ENCODE data around the gene PTBP2.
A peak's percentile ranks its signal among the peaks of the same experiment; 100 is the strongest.

PTBP2 gene

GRCh38 chr1:96684744-96685143 is 36.8 kb upstream of the PTBP2 start:
- no peak overlapping the region for H3K14ac ChIP-seq (ENCODE audit: low read length)
- no peak overlapping the region for H2BK120ac ChIP-seq (ENCODE audit: low read depth, low read length)
- H3K23ac ChIP-seq (ENCODE audit: low read depth, low read length, poor library complexity) = no peak overlapping the region
- DNase-seq (ENCODE audit: low spot score) = no peak
- H3K9me3 ChIP-seq (replicated peaks in 1 of 2; ENCODE audit: control insufficient read depth in 2 of 2, insufficient read depth in 1 of 2, low read depth in 1 of 2, low read length in 2 of 2) = no peaks in the 10 kb centered on the region
- H3K9ac ChIP-seq (ENCODE audit: low read depth, low read length, poor library complexity) = no peak overlapping the region
- H3K4ac ChIP-seq (ENCODE audit: low read length) = no peak overlapping the region
- H2BK12ac ChIP-seq (ENCODE audit: low read length) = no peak overlapping the region
- no peak overlapping the region for H2AFZ ChIP-seq (ENCODE audit: low read length)
- no peak overlapping the region for H4K91ac ChIP-seq (ENCODE audit: low read depth, low read length, poor library complexity)
- H2AK5ac ChIP-seq (ENCODE audit: low read depth, low read length) = no peak overlapping the region
- no peaks in the 10 kb centered on the region for H3K36me3 ChIP-seq (replicated peaks in 1 of 2; ENCODE audit: control insufficient read depth in 2 of 2, insufficient read depth in 2 of 2, low read length in 2 of 2)
- no peak overlapping the region for H3K4me3 ChIP-seq (ENCODE audit: low read length in 2 of 2)
- no peaks in the 10 kb centered on the region for H3K4me1 ChIP-seq (ENCODE audit: control insufficient read depth in 2 of 2, insufficient read depth in 1 of 2, low read depth in 1 of 2, low read length in 2 of 2)
- H3K18ac ChIP-seq (ENCODE audit: low read length) = no peak overlapping the region
- H3K27ac ChIP-seq (replicated peaks; ENCODE audit: low read length) = no peak overlapping the region
- no peaks in the 10 kb centered on the region for H3K27me3 ChIP-seq (ENCODE audit: control insufficient read depth in 3 of 3, insufficient read depth in 3 of 3, low read depth in 1 of 3, low read length in 3 of 3)
- H4K8ac ChIP-seq (ENCODE audit: low read depth, low read length) = no peak overlapping the region
- H2BK5ac ChIP-seq (ENCODE audit: low read length) = no peak overlapping the region
- H3K4me2 ChIP-seq (ENCODE audit: insufficient read depth, low read length, poor library complexity, severe bottlenecking) = no peak overlapping the region
- no peaks in the 10 kb centered on the region for H3K79me1 ChIP-seq (ENCODE audit: low read depth, low read length)
- no peak overlapping the region for H2BK15ac ChIP-seq (ENCODE audit: low read length)

- H3K4ac ChIP-seq (ENCODE audit: low read length) = no peak overlapping the region
- no peak overlapping the region for H3K4me2 ChIP-seq (ENCODE audit: insufficient read depth, low read length, poor library complexity, severe bottlenecking)
- H4K91ac ChIP-seq (ENCODE audit: low read depth, low read length, poor library complexity) = no peak overlapping the region
- peak; percentile 1 for DNase-seq (ENCODE audit: low spot score)
- no peak overlapping the region for H3K9ac ChIP-seq (ENCODE audit: low read depth, low read length, poor library complexity)
- H2BK5ac ChIP-seq (ENCODE audit: low read length) = no peak overlapping the region
- no peak overlapping the region for H4K8ac ChIP-seq (ENCODE audit: low read depth, low read length)
- no peaks in the 10 kb centered on the region for H3K27me3 ChIP-seq (ENCODE audit: control insufficient read depth in 3 of 3, insufficient read depth in 3 of 3, low read depth in 1 of 3, low read length in 3 of 3)
- H2AK5ac ChIP-seq (ENCODE audit: low read depth, low read length) = no peak overlapping the region
- H3K4me1 ChIP-seq (ENCODE audit: control insufficient read depth in 2 of 2, insufficient read depth in 1 of 2, low read depth in 1 of 2, low read length in 2 of 2) = no peaks in the 10 kb centered on the region
- no peaks in the 10 kb centered on the region for H3K36me3 ChIP-seq (replicated peaks in 1 of 2; ENCODE audit: control insufficient read depth in 2 of 2, insufficient read depth in 2 of 2, low read length in 2 of 2)
- H3K4me3 ChIP-seq (ENCODE audit: low read length in 2 of 2) = no peak overlapping the region
- H3K79me1 ChIP-seq (ENCODE audit: low read depth, low read length) = no peaks in the 10 kb centered on the region
- no peak overlapping the region for H2AFZ ChIP-seq (ENCODE audit: low read length)
- no peak overlapping the region for H3K14ac ChIP-seq (ENCODE audit: low read length)
- H2BK120ac ChIP-seq (ENCODE audit: low read depth, low read length) = no peak overlapping the region
- H3K23ac ChIP-seq (ENCODE audit: low read depth, low read length, poor library complexity) = no peak overlapping the region
- no peak overlapping the region for H2BK12ac ChIP-seq (ENCODE audit: low read length)
- H3K9me3 ChIP-seq (replicated peaks in 1 of 2; ENCODE audit: control insufficient read depth in 2 of 2, insufficient read depth in 1 of 2, low read depth in 1 of 2, low read length in 2 of 2) = no peaks in the 10 kb centered on the region
- H3K27ac ChIP-seq (replicated peaks; ENCODE audit: low read length) = no peak overlapping the region
- no CpG with 5 or more reads among the region's 1 CpG for WGBS, 2 donors (ENCODE audit: extremely low coverage in 2 of 2, insufficient read length in 2 of 2, insufficient replicate concordance in 1 of 2)
- H2BK15ac ChIP-seq (ENCODE audit: low read length) = no peak overlapping the region
- no peak overlapping the region for H3K18ac ChIP-seq (ENCODE audit: low read length)
These were observed 32.8 kb upstream of the PTBP2 start for GRCh38 chr1:96688767-96689166.

GRCh38 chr1:96695954-96696353 is 25.6 kb upstream of the PTBP2 start:
- WGBS, 2 donors (ENCODE audit: extremely low coverage in 2 of 2, insufficient read length in 2 of 2, insufficient replicate concordance in 1 of 2) = no CpG with 5 or more reads among the region's 3 CpGs
- H3K27me3 ChIP-seq (ENCODE audit: control insufficient read depth in 3 of 3, insufficient read depth in 3 of 3, low read depth in 1 of 3, low read length in 3 of 3) = no peaks in the 10 kb centered on the region
- no peak overlapping the region for H3K14ac ChIP-seq (ENCODE audit: low read length)
- H2AK5ac ChIP-seq (ENCODE audit: low read depth, low read length) = no peak overlapping the region
- no peak overlapping the region for H2BK120ac ChIP-seq (ENCODE audit: low read depth, low read length)
- no peaks in the 10 kb centered on the region for H3K79me1 ChIP-seq (ENCODE audit: low read depth, low read length)
- no peak overlapping the region for H3K23ac ChIP-seq (ENCODE audit: low read depth, low read length, poor library complexity)
- no peak overlapping the region for H3K4me2 ChIP-seq (ENCODE audit: insufficient read depth, low read length, poor library complexity, severe bottlenecking)
- no peak overlapping the region for H4K8ac ChIP-seq (ENCODE audit: low read depth, low read length)
- no peak overlapping the region for H4K91ac ChIP-seq (ENCODE audit: low read depth, low read length, poor library complexity)
- H3K4me3 ChIP-seq (ENCODE audit: low read length in 2 of 2) = no peak overlapping the region
- no peak overlapping the region for H2AFZ ChIP-seq (ENCODE audit: low read length)
- no peak overlapping the region for H3K9ac ChIP-seq (ENCODE audit: low read depth, low read length, poor library complexity)
- no peaks in the 10 kb centered on the region for H3K4me1 ChIP-seq (ENCODE audit: control insufficient read depth in 2 of 2, insufficient read depth in 1 of 2, low read depth in 1 of 2, low read length in 2 of 2)
- no peak overlapping the region for H3K27ac ChIP-seq (replicated peaks; ENCODE audit: low read length)
- H3K36me3 ChIP-seq (replicated peaks in 1 of 2; ENCODE audit: control insufficient read depth in 2 of 2, insufficient read depth in 2 of 2, low read length in 2 of 2) = no peaks in the 10 kb centered on the region
- H2BK5ac ChIP-seq (ENCODE audit: low read length) = no peak overlapping the region
- H2BK15ac ChIP-seq (ENCODE audit: low read length) = no peak overlapping the region
- DNase-seq (ENCODE audit: low spot score) = no peak
- no peak overlapping the region for H2BK12ac ChIP-seq (ENCODE audit: low read length)
- H3K9me3 ChIP-seq (replicated peaks in 1 of 2; ENCODE audit: control insufficient read depth in 2 of 2, insufficient read depth in 1 of 2, low read depth in 1 of 2, low read length in 2 of 2) = peaks cover 0 to 2% of the 10 kb centered on the region in 2 donors
- H3K18ac ChIP-seq (ENCODE audit: low read length) = no peak overlapping the region
- H3K4ac ChIP-seq (ENCODE audit: low read length) = no peak overlapping the region

- Histone ChIP-seq H4K8ac (ENCODE audit: low read depth, low read length) (no peak overlapping the region), H3K9me3 (replicated peaks in 1 of 2; ENCODE audit: control insufficient read depth in 2 of 2, insufficient read depth in 1 of 2, low read depth in 1 of 2, low read length in 2 of 2) (peaks cover 0 to 2% of the 10 kb centered on the region in 2 donors), H2BK12ac (ENCODE audit: low read length) (no peak overlapping the region), H3K18ac (ENCODE audit: low read length) (no peak overlapping the region), H2AK5ac (ENCODE audit: low read depth, low read length) (no peak overlapping the region), H3K27me3 (ENCODE audit: control insufficient read depth in 3 of 3, insufficient read depth in 3 of 3, low read depth in 1 of 3, low read length in 3 of 3) (no peaks in the 10 kb centered on the region), H2BK120ac (ENCODE audit: low read depth, low read length) (no peak overlapping the region), H3K36me3 (replicated peaks in 1 of 2; ENCODE audit: control insufficient read depth in 2 of 2, insufficient read depth in 2 of 2, low read length in 2 of 2) (no peaks in the 10 kb centered on the region), H3K4me1 (ENCODE audit: control insufficient read depth in 2 of 2, insufficient read depth in 1 of 2, low read depth in 1 of 2, low read length in 2 of 2) (no peaks in the 10 kb centered on the region), H3K79me1 (ENCODE audit: low read depth, low read length) (no peaks in the 10 kb centered on the region), H3K27ac (replicated peaks; ENCODE audit: low read length) (no peak overlapping the region), H3K4ac (ENCODE audit: low read length) (no peak overlapping the region), H4K91ac (ENCODE audit: low read depth, low read length, poor library complexity) (no peak overlapping the region), H2BK5ac (ENCODE audit: low read length) (no peak overlapping the region), H3K4me3 (ENCODE audit: low read length in 2 of 2) (no peak overlapping the region), H3K4me2 (ENCODE audit: insufficient read depth, low read length, poor library complexity, severe bottlenecking) (no peak overlapping the region), H3K23ac (ENCODE audit: low read depth, low read length, poor library complexity) (no peak overlapping the region), H3K14ac (ENCODE audit: low read length) (no peak overlapping the region), H2BK15ac (ENCODE audit: low read length) (no peak overlapping the region), H3K9ac (ENCODE audit: low read depth, low read length, poor library complexity) (no peak overlapping the region), H2AFZ (ENCODE audit: low read length) (no peak overlapping the region)
- WGBS, 2 donors (ENCODE audit: extremely low coverage in 2 of 2, insufficient read length in 2 of 2, insufficient replicate concordance in 1 of 2) = no CpG with 5 or more reads among the region's 5 CpGs
- DNase-seq (ENCODE audit: low spot score) = no peak
These were observed 23.1 kb upstream of the PTBP2 start for GRCh38 chr1:96698342-96698983.

Data from neuronal stem cell (in vitro differentiated cells).